ENCODE data around the gene GABRA4. TPM values are rescaled to one million over a fixed set of nuclear protein-coding genes. Genes with fewer than 3 reads are reported as not detected.
A peak's percentile ranks its signal among the peaks of the same experiment; 100 is the strongest.

GABRA4 gene
- total and polyA plus RNA-seq, 10 of the 15 experiments (the other 5 are each of a cell fraction or from before 2014, with no cell fraction given), result 0.69 to 14.6 (median 1.1) TPM

GRCh38 chr4:47032405-47033106, 39.2 kb upstream of the GABRA4 start (continued):
- TF ChIP-seq CTCF (IDR thresholded peaks at IDR 0.05 in 2 of 3, conservative IDR thresholded peaks at IDR 0.05 in 1 of 3; ENCODE audit: control insufficient read depth in 2 of 3, extremely low read depth in 1 of 3, insufficient read depth in 1 of 3, low read depth in 3 of 3, low read length in 3 of 3) (peak; percentile 62 to 83 (median 78)), STAT3 (IDR thresholded peaks at IDR 0.05; ENCODE audit: low read depth, low read length) (no peak), ZNF207 (IDR thresholded peaks at IDR 0.05; ENCODE audit: borderline replicate concordance) (no peak), EGR1 (IDR thresholded peaks at IDR 0.05; ENCODE audit: borderline replicate concordance in 1 of 2, low read depth in 2 of 2, low read length in 2 of 2) (no peak), BCL11A (IDR thresholded peaks at IDR 0.05; ENCODE audit: low read depth, low read length) (no peak), ESRRA (IDR thresholded peaks at IDR 0.05; ENCODE audit: low read length) (no peak), MXI1 (IDR thresholded peaks at IDR 0.05; ENCODE audit: low read depth, low read length) (no peak), NKRF (conservative IDR thresholded peaks at IDR 0.05) (no peak), CEBPB (IDR thresholded peaks at IDR 0.05; ENCODE audit: borderline replicate concordance in 1 of 2, low read depth in 2 of 2, low read length in 2 of 2) (no peak), POLR2A (IDR thresholded peaks at IDR 0.05; ENCODE audit: low read depth, low read length) (no peak), SIN3A (IDR thresholded peaks at IDR 0.05; ENCODE audit: low read depth, low read length) (no peak), ZNF384 (IDR thresholded peaks at IDR 0.05; ENCODE audit: borderline replicate concordance, low read depth, low read length) (no peak), BHLHE40 (IDR thresholded peaks at IDR 0.05; ENCODE audit: borderline replicate concordance in 1 of 2, low read depth in 2 of 2, low read length in 1 of 2) (peak; percentile 21 to 69; a peak in 2 of 4 replicates), NR2C1 (IDR thresholded peaks at IDR 0.05) (no peak), EED (IDR thresholded peaks at IDR 0.05; ENCODE audit: low read depth) (no peak), RB1 (IDR thresholded peaks at IDR 0.05; ENCODE audit: borderline replicate concordance) (peak; percentile 72; the same call in 1 of the 2 replicates)
- TF ChIP-seq, protein P1, sequence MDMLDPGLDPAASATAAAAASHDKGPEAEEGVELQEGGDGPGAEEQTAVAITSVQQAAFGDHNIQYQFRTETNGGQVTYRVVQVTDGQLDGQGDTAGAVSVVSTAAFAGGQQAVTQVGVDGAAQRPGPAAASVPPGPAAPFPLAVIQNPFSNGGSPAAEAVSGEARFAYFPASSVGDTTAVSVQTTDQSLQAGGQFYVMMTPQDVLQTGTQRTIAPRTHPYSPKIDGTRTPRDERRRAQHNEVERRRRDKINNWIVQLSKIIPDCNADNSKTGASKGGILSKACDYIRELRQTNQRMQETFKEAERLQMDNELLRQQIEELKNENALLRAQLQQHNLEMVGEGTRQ (IDR thresholded peaks at IDR 0.05; ENCODE audit: borderline replicate concordance, low read depth, low read length), result no peak
- TF ChIP-seq, protein P2, sequence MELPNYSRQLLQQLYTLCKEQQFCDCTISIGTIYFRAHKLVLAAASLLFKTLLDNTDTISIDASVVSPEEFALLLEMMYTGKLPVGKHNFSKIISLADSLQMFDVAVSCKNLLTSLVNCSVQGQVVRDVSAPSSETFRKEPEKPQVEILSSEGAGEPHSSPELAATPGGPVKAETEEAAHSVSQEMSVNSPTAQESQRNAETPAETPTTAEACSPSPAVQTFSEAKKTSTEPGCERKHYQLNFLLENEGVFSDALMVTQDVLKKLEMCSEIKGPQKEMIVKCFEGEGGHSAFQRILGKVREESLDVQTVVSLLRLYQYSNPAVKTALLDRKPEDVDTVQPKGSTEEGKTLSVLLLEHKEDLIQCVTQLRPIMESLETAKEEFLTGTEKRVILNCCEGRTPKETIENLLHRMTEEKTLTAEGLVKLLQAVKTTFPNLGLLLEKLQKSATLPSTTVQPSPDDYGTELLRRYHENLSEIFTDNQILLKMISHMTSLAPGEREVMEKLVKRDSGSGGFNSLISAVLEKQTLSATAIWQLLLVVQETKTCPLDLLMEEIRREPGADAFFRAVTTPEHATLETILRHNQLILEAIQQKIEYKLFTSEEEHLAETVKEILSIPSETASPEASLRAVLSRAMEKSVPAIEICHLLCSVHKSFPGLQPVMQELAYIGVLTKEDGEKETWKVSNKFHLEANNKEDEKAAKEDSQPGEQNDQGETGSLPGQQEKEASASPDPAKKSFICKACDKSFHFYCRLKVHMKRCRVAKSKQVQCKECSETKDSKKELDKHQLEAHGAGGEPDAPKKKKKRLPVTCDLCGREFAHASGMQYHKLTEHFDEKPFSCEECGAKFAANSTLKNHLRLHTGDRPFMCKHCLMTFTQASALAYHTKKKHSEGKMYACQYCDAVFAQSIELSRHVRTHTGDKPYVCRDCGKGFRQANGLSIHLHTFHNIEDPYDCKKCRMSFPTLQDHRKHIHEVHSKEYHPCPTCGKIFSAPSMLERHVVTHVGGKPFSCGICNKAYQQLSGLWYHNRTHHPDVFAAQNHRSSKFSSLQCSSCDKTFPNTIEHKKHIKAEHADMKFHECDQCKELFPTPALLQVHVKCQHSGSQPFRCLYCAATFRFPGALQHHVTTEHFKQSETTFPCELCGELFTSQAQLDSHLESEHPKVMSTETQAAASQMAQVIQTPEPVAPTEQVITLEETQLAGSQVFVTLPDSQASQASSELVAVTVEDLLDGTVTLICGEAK (IDR thresholded peaks at IDR 0.05; ENCODE audit: borderline replicate concordance), result no peak
